GM20431 (cell line): ENCODE measurements around the gene ARFGAP3.

Source experiments
- in situ Hi-C: fragments of 300-500 bp; cut with MseI, MboI; formaldehyde crosslinking; loops from one replicate; pipeline ENCODE4 v1.15.0; 2020; ENCODE audit warnings: low sequenced_read_pairs; ENCODE audit not compliant: unreplicated experiment

Gene ARFGAP3

GRCh38 chr22:42856865-42857704 lies at the start of gene ARFGAP3:
Gene ARFGAP3, minus strand, starts transcription at chr22:42857273. Its CDS starts 91 bp downstream, at chr22:42857182.
- in situ Hi-C loops: no loop called here

GRCh38 chr22:42905702-42906183 lies 48.7 kb upstream of the ARFGAP3 start:
- in situ Hi-C loops: no loop called here

- in situ Hi-C loops: no loop called here
These were observed 48.1 kb upstream of the ARFGAP3 start for GRCh38 chr22:42905217-42905616.

- in situ Hi-C loops: no loop called here
These were observed 47.0 kb upstream of the ARFGAP3 start for GRCh38 chr22:42904050-42904449.

GRCh38 chr22:42902875-42903510 lies 45.9 kb upstream of the ARFGAP3 start:
- in situ Hi-C loops: no loop called here

- in situ Hi-C loops: no loop called here
These were observed 44.9 kb upstream of the ARFGAP3 start for GRCh38 chr22:42901790-42902508.

- in situ Hi-C loops: no loop called here
These were observed 40.9 kb upstream of the ARFGAP3 start for GRCh38 chr22:42897960-42898359.

- in situ Hi-C loops: no loop called here
These were observed 38.5 kb upstream of the ARFGAP3 start for GRCh38 chr22:42895541-42895981.

- in situ Hi-C loops: no loop called here
These were observed 38.0 kb upstream of the ARFGAP3 start for GRCh38 chr22:42895087-42895486.

- in situ Hi-C loops: no loop called here
These were observed 36.5 kb upstream of the ARFGAP3 start for GRCh38 chr22:42893371-42894150.

- in situ Hi-C loops: no loop called here
These were observed 35.7 kb upstream of the ARFGAP3 start for GRCh38 chr22:42892571-42893316.

GRCh38 chr22:42892156-42892555 lies 35.1 kb upstream of the ARFGAP3 start:
- in situ Hi-C loops: no loop called here

- in situ Hi-C loops: no loop called here
These were observed 34.6 kb upstream of the ARFGAP3 start for GRCh38 chr22:42891696-42892095.

- in situ Hi-C loops: no loop called here
These were observed 33.9 kb upstream of the ARFGAP3 start for GRCh38 chr22:42891008-42891407.

- in situ Hi-C loops: no loop called here
These were observed 32.2 kb upstream of the ARFGAP3 start for GRCh38 chr22:42889304-42889703.

GRCh38 chr22:42887523-42888507 lies 30.7 kb upstream of the ARFGAP3 start:
- in situ Hi-C loops: no loop called here

- in situ Hi-C loops: no loop called here
These were observed 30.0 kb upstream of the ARFGAP3 start for GRCh38 chr22:42887120-42887519.

- in situ Hi-C loops: no loop called here
These were observed 28.4 kb upstream of the ARFGAP3 start for GRCh38 chr22:42885446-42885845.
